EL (cell line): ENCODE data around the gene TRABD.
"Not testable (repeated sequence)": the region's sequence is repeated elsewhere in the genome, so short reads cannot be mapped to it uniquely, and the experiment has no call there.

Experiments used
- DNase-seq: peaks from one replicate; pipeline ENCODE4 v3.0.0-alpha.2; 2016

Gene TRABD, protein sequence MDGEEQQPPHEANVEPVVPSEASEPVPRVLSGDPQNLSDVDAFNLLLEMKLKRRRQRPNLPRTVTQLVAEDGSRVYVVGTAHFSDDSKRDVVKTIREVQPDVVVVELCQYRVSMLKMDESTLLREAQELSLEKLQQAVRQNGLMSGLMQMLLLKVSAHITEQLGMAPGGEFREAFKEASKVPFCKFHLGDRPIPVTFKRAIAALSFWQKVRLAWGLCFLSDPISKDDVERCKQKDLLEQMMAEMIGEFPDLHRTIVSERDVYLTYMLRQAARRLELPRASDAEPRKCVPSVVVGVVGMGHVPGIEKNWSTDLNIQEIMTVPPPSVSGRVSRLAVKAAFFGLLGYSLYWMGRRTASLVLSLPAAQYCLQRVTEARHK

DNA sequence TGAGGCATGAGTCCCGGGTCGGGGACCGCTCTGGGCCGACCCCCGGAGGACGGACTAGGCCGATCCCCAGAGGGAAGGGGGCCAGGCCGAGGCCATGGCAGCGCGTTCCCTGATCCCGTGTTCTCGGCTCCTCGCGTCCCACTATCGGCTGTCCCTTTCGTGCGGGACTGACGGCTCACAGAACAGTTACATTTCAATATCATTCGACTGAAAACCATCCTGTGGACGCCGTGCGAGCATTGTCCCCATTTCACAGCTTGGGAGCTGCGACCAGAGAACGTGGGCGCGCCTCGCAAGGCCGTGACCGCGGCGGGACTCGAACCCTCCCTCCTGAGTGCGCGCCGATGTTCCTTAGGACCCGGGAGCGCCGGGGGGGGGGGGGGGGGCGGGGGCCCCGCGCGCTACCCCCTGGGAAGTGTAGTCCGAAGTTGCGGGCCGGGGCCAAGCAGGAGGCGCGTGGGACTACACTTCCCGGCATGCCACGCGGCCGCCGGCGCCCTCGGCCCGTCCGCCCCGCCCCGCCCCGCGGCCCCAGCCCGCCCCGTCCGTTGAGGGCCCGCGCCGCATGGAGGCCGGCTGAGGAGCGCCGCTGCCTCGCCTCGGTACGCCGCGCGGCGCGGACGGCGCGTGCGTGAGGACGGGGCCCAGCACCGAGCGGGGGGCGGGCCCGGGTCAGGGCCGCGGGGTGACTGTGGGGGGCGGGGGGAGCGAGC is at the start of gene TRABD:
TSS of gene TRABD (plus strand) at position 539 of the 713 bp plus-strand sequence. CDS start 7,148 bp downstream, outside the sequence.
- DNase-seq, result peak; percentile 90

DNA sequence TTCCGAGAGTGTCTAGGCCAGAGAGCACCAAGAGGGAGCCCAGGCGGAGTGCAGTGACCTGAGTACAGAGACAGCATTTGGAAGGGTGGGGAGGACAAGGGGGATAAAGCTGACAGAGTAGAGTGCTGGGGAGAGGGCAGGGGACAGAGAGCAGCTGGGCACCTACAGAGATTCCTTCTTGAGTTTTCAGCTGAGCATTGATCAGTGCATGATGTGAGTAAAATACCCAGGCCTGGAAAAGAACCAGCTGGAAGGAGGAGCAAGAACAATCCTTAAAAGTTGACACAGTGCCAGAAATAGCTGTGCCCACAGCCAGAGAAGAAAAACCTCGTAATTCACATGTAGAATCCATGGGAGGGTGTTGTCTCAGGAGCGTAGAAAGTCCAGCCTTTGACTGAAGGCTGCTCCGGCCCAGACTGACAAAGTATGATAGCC is 49.1 kb upstream of the TRABD start:
- DNase-seq, result no peak

DNA sequence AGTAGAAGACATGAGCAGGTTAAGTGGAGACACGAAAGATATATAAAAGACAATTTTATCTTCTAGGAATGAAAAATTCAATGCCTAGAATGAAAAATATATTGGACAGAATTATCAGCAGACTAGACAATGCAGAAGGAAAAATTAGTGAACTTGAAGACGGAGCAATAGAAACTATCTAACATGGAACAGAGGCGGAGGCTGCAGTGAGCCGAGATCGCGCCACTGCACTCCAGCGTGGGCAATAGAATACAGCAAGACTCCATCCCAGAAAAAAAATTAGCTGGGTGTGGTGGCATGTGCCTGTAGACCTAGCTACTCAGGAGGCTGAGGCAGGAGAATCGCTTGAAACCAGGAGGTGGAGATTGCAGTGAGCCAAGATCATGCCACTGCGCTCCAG is 48.4 kb upstream of the TRABD start:
- DNase-seq, result not testable (repeated sequence)

DNA sequence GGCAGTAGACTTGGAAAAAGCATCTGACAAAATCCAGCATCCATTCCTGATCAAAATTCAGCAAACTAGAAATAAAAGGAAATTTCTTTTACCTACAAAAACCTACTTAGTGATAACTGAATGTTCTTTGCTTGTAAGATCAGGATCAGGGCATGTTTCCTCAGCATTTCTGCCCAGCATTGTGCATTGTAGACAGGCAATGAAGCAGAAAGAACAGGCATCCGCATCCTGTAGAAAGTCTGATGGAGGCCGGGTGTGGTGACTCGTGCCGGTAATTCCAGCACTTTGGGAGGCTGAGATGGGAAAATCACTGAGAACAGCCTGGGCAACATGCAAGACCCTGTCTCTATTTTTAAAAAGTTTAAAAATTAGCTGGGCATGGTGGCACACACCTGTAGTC is 47.7 kb upstream of the TRABD start:
- no peak for DNase-seq

DNA sequence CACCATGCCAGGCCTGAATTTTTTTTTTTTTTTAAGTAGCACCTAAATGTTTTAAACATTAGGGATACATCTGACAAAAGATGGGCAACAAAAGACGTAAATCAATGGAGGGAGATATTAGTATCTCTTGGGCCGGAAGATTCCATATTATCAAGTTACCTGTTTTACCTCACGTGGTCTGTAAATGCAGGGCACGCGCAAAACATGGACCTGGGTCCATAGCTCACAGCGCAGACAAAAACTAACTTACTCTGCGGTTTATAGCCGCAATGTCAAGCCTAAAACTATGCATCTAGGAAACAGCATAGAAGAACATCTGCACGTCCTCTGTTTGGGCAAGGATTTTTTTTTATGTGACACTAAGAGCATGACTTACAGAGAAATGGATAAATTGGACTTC is 46.7 kb upstream of the TRABD start:
- DNase-seq, result no peak

DNA sequence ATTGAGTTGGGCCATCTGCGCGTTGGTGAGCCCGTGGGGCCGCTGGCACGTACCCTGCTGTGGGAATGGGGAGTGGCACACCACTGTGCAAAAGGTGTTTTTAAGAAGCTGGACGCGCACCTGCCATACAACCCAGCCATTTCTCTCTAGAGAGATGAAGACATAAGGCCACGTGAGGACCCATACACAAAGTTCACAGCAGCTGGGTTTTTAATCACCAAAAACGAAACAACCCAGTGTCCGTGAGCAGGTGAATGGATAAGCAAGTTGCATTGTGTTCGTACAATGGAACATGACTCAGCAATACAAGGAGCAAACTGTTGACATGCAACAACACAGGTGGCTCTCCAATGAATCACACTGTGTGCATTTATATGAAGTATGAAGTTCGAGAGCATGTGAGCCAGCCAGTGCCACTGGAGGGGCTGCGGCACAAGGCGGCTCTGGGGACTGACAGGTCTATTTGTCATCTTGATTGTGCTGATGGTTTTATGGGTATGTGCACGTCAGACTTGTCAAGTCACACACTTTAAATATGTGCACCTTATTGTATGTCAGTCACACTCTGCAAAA is 45.8 kb upstream of the TRABD start:
- no peak for DNase-seq

DNA sequence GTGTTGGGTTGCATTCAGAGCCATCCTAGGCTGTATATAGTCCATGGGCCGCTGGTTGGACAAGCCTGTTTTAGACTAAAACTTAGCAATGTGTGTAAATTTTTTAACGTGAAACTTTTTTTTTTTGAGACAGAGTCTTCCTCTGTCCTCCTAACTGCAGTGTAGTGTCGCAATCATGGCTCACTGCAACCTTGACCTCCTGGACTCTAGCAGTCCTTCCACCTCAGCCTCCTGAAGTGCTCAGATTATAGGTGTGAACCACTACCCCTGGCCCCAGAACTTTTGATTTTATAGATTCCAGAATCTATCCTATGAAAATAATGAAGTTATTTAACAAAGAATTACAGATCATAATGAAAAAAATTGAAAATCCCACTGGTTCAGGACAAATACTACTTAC is 45.1 kb upstream of the TRABD start:
- DNase-seq, result no peak

DNA sequence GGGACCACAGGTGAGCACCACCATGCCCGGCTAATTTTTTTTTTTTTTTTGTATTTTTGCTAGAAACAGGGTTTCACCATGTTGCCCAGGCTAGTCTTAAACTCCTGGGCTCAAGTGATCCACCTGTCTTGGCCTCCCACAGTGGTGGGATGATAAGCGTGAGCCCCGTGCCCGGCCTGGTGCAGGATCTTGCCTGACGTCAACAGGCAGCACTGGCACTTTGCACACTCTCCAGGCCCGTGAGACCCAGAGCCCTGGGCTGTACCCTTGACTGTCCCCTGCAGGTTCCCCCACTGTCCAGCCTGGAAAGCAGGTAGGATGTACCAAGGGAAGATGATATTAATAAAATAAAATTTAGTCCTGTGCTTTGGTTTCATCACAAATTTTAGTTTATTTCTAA is 44.3 kb upstream of the TRABD start:
- DNase-seq, result no peak

DNA sequence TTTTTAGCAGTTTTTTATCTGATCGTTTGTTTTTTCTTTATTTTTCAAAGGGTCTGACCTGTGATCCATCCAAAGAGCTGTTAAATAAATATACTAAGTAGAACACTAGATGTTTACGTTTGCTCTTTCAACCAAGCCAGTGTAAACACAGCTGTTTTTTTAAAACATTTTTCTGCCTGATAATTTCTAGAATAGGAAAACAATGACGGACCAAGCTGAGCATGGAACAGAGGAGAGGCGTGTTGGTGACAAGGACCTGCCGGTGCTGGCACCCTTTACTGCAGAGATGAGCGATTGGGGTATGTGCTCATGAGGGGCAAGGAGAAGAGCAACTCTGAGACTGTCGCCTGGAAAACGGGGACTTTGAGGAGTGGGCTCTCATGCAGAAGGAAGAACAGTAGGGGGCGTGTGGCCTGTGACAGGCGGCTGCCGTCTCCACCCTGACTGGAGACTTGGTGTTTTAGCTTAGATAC is 43.8 kb upstream of the TRABD start:
- no peak for DNase-seq

DNA sequence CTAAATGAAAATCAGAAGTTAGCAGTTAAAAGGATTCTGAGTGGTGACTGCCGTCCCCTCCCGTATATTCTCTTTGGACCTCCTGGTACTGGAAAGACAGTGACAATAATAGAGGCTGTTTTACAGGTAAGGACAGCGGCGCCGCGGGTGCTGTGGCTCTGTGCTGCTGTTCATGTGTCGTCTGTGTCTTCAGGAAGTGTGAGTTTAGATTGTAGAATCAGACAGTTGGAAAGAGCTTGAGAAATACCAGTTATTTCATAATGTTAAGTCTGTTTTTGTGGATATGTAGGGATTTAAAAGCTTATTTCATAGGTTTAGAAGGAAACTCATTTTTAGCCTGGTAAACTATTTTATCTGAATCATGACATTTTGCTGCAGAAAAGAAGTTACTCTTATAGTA is 42.6 kb upstream of the TRABD start:
- no peak for DNase-seq

DNA sequence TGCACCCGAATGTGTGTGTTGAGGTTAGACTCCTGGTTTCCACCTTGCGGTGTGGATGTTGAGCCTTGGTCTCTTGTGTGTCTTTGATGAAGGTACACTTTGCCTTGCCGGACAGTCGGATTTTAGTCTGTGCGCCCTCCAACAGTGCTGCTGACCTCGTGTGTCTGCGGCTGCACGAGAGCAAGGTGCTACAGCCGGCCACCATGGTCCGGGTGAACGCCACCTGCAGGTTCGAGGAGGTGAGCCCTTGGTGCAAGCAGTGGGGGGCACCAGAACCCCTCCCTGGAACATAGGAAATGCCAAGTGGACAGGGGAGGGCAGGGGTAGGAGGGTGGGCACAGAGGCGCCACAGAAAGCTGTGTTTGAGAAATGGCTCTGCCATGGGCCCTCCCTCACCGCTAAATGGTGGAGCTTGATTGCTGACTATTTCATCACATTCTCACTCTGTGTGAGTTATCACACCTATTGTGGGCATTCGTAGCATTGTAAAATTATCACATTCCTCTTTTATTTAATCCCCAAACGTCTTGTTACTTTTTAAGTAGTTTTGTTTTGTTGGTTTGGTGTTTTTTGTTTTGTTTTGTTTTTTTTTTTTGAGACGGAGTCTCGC is 41.6 kb upstream of the TRABD start:
- no peak for DNase-seq

DNA sequence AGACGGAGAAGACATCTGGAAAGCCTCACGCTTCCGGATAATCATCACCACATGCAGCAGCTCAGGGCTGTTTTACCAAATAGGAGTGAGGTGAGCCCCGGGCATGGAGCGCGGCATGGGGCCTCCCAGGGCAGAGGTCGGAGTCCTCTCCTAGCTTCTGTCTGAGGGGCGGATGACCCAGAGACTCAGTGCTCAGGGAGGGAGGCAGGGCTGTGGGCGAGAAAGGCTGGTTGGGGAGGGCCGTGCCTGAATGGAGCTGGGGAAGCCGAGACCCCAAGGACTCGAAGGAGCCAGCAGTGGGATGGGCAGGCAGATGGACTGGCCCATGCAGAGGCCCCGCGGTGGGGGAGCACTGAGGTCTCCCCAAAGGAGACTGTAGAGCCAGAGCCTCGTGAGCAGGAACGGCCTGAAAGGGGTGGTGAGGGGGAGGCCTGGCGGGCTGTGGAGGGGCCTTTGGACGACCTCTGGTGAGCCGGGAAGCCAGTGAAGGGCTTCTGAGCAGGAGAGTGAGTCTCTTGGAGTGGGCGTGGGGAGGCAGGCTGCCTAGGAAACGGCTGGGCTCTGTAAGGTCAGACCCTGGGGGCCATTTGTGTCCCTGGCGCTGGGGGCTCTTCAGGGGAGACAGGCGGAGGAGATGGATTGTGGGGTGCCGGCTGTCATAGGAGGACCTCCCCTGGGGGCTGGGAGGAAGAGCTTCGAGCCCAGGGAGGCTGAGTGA is 39.8 kb upstream of the TRABD start:
- DNase-seq, result no peak

DNA sequence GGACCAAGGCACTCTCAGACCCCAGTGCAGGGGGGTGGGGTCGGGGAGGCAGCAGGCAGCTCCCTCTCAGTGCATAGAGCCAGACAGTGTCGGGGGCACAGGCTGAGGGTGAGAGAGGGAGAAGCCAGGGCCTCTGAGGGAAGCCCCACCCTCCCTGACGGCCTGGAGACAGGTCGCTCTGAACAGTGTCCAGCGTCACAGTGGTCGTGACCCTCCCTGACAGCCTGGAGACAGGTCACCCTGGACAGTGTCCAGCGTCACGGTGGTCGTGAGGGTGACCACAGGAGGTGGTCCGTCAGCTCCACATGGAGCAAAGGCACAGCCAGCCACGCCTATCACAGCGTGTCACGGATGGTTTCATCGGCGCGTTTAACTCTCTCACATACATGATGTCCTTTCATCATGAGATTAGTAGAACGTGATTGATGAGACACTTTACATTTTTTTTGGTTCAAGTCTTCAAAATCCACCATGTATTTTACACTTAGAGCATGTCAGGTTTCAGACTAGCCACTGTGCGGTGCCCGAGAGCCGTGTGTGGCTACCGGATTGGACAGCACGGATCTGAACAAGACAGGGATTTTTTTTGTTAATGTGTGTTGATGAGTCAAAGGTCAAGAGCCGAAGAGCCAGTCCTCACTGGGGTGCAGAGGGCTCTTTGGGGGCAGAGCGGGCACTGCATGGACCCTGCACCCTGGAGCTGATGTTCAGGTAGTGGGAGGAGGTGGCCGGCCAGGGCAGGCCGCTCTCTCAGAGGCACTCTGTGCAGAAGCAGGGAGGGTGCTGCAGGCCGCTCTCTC is 39.1 kb upstream of the TRABD start:
- DNase-seq, result peak; percentile 66

DNA sequence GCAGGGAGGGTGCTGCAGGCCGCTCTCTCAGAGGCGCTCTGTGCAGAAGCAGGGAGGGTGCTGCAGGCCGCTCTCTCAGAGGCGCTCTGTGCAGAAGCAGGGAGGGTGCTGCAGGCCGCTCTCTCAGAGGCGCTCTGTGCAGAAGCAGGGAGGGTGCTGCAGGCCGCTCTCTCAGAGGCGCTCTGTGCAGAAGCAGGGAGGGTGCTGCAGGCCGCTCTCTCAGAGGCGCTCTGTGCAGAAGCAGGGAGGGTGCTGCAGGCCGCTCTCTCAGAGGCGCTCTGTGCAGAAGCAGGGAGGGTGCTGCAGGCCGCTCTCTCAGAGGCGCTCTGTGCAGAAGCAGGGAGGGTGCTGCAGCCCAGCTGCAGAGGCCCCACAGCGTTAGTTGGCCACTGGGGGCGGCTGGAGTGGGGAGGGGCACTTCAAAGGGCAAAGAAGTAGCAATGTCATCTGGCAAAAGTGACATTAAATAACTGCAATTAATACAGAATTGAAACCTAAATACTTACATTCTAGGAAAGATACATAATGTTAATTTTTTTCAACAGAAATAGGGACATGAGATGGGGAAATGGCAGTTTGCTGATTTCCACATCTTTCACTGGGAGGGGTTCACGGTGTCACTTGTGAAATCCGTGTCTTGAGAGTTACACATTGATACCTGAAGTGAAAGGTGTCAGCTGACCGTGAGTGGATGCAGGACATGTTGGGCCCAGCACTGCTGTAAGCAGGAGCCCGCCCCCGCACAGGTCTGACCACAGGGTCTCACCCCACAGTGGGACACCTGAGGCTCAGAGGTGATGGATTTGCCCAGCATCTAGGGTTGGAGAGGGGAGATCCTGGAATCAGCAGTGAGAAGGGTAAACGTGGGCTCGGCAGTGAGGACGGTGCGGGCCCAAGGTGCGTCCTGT is 38.2 kb upstream of the TRABD start:
- DNase-seq, result not testable (repeated sequence)

DNA sequence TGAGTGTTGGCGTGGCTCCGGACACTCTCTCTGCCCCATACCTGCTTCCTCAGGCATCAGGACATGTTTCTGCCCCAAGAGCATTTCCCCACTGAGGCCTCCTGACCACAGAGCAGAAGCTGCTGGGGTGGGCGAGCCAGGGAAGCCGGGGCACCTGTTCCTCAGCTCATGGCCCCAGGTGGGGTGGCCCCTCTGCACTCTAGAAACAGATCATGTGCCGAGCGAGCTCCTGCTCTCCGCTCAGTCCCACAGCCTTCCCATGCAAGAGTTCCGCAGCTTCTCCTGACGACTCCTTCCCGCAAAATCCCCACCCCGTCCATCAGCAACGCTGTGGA is 37.6 kb upstream of the TRABD start:
- no peak for DNase-seq

DNA sequence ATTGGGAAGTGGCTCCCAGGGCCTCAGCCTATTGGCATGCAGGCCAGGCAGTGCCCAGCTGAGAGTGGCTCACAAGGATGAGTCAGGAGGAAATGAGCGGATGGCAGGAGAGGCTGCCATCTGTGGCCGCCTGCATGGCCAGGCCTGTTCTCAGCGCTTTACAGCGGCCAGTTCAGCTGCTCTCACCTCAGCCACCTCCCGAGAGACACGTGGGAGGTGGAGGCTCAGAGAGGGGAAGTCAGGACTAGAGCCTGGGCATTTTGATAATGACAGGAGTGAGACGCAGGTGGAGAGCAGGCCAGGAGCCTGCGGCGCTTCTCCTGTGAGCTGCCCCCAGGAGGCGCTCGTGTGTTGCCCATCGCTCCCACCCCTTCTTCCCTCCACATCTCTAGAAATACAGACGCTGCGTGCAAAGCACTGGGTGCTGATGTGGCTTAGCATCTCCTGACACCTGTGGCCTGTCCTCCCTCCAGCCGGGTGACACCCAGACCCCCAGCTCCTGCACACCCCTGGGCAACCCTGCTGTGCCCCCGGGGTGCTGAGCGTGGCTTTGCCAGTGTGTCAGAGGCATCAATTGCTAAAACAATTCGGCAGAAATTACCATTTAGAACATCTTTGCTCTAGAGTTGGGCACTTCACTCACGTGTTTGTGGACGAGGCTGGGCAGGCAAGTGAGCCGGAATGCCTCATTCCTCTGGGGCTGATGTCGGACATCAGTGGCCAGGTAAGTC is 36.6 kb upstream of the TRABD start:
- peak; percentile 64 for DNase-seq

DNA sequence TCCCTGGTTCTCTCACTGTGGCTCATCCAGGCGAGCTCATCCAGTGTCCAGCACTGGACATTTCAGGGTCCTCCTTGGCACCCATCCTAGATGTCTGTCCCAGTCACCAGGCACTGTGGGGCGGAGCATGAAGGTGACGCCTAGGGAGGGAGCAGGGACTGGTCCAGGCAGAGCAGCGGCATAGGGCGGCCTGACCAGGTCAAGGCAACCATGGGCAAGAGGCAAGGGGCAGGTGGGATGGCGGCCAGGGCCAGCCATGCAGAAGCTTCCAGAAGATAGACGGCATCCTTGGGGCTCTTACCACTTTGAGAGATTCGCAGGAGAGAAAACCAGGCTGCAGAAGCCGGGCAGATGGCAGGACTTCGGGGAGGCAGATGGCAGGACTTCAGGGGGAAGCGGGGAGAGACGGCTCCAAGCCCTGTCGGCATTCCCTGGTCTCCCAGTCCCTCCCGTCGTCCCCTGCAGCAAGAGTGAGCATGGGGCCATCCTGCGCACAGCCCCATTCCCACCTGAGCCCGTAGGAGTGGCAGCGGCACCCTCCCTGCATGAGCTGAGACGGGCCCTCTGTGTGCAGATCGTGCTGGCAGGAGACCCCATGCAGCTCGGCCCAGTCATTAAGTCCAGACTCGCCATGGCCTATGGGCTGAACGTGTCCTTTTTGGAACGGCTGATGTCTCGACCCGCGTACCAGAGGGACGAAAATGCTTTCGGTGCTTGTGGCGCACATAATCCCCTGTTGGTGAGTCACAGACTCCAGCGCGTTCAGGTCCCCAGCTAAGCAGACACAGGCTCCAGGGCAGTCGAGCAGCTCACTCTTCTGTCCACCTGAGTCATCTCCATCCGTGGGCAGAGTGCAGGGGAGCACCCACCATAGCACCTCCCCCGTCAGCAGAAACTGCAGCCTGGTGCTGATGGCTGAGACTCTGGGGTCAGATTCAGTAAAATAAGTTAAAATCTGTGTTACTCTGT is 35.3 kb upstream of the TRABD start:
- DNase-seq, result no peak

DNA sequence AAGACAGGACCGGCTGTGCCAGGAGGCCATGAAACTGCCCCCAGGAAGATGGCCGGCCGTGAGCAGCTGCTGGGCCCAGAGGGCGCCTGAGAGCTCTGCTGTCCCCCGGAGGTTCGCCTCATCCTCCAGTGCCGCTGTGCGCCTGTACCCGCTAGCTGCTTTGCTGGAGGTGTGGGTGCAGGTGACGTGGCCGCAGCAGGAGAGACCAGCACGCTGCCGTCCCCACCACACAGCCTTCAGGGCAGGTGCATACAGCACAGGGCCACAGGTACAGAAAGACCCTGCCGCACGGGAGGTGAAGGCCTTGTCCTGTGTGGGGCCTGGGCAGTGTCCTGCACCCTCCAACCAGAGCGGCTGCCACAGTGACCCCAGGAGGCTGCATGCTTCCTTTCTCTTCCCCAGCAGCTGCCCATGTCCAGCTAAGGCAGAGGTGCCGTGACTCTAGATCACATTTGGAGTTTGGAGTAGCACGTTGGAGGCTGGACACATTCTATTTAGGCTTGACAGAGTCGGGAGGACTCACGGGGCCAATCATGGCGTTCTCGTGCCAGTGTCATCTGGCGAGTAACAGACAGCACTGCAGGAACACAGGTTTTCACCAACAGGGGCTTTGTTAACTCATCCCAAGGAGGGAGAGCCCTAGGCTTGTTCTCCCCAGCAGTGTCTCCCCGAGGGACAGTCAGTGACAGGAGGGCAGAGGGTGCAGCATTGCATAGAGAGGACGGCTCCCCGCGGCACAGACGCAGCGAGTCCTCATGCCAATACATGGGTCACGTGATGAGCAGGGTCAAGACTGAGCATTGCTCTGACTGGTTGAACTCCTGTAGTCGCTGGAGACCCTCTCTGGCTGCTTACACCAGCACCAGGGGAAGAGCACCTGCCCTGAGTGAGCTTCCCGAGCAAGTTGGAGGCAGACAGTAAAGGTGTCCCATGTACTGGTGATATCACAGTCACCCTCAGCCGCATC is 33.9 kb upstream of the TRABD start:
- no peak for DNase-seq
